Stomach (tissue), 9 donors: ENCODE results near the gene OCA2. TPM values are rescaled to one million over a fixed set of nuclear protein-coding genes. Genes with fewer than 3 reads are reported as not detected.

Source experiments
- DNase-seq, 2 donors: peaks; one replicate each; pipeline versions ENCODE4 v3.0.0 to v3.0.0-alpha.2; 2013 to 2019
- H3K27ac ChIP-seq, 5 donors: fragments of 200-600 bp in 4 of 5; sonication (generic) in 4 of 5; one replicate each; pipeline ENCODE4 v1.5.1; 2013 to 2019; ENCODE audit warnings: mild to moderate bottlenecking in 1 of 5, moderate library complexity in 1 of 5
- H3K27me3 ChIP-seq, 3 donors: fragments of 200-600 bp; sonication (generic); one replicate each; pipeline ENCODE4 v1.5.1; 2017 to 2019; ENCODE audit warnings: mixed run types in 1 of 3
- H3K36me3 ChIP-seq, 4 donors: fragments of 200-600 bp; sonication (generic); 1 replicate in 3 of 4; 2 replicates in 1 of 4; pipeline ENCODE4 v1.5.1; 2016 to 2019
- H3K4me1 ChIP-seq, 4 donors: fragments of 200-600 bp; sonication (generic); one replicate each; pipeline ENCODE4 v1.5.1; 2016 to 2019
- H3K4me3 ChIP-seq, 4 donors: fragments of 200-600 bp; sonication (generic) in 3 of 4; one replicate each; pipeline ENCODE4 v1.5.1; 2016 to 2019; ENCODE audit warnings: mild to moderate bottlenecking in 1 of 4
- H3K9me3 ChIP-seq, 4 donors: fragments of 200-600 bp; sonication (generic); one replicate each; pipeline ENCODE4 v1.5.1; 2016 to 2019
- CTCF ChIP-seq, 7 experiments: fragments of 450-650 bp in 4 of 7; fragments of 200-600 bp in 3 of 7; sonication (generic) in 3 of 7; IDR thresholded peaks; one replicate each; pipeline ENCODE4 v1.5.1; 2016 to 2019; ENCODE audit warnings: antibody characterized with exemption in 7 of 7, control low read depth in 2 of 7, mild to moderate bottlenecking in 1 of 7
- EP300 ChIP-seq: sonication (generic); formaldehyde crosslinking; IDR thresholded peaks from one replicate; pipeline ENCODE4 v1.6.1; 2017; ENCODE audit warnings: antibody characterized with exemption
- POLR2A ChIP-seq, 4 donors: fragments of 450-650 bp; IDR thresholded peaks; one replicate each; pipeline ENCODE4 v1.6.1; 2016; ENCODE audit warnings: antibody characterized with exemption in 4 of 4, control low read depth in 2 of 4, mild to moderate bottlenecking in 1 of 4, moderate library complexity in 1 of 4
- POLR2AphosphoS5 ChIP-seq, 3 donors: sonication (generic); formaldehyde crosslinking; IDR thresholded peaks; one replicate each; pipeline ENCODE4 v1.6.1; 2016; ENCODE audit warnings: antibody characterized with exemption in 3 of 3
- WGBS, 5 donors: extraction: QIAGEN DNeasy Blood & Tissue Kit in 3 of 5; methylation state at CpG; one replicate each; pipeline versions ENCODE4 v1.1.5 to v1.1.7; 2013 to 2018; 5-methylcytosine and 5-hydroxymethylcytosine counted together
- intact Hi-C: fragments of 100-400 bp; cut with DNase I; formaldehyde crosslinking; loops from one replicate; pipeline ENCODE4 v1.15.1; 2023; ENCODE audit warnings: low total_unique reads
- polyA plus RNA-seq, 3 donors: library from polyadenylated mRNA; stranded (reverse); fragments of 200-250 nt; gene quantifications; one replicate each; pipeline ENCODE4 v1.2.3, GENCODE V29; 2013
- total RNA-seq, 5 donors: library from RNA; depleted of rRNA; stranded (reverse); fragments of >200 nt; gene quantifications; one replicate each; pipeline versions ENCODE4 v1.1.0 to v1.2.3, GENCODE V29; 2014 to 2016
- donor health status: healthy with polysubstance abuse.
- donor health status: Bipolar disorder and iron deficiency.
- donor health status: healthy.

OCA2 gene
- total and polyA plus RNA-seq, 8 donors = 0.12 to 0.89 (median 0.65) TPM; not detected in 4

- Histone ChIP-seq H3K27me3 (no peaks in the 10 kb centered on the region), H3K9me3 (no peaks in the 10 kb centered on the region), H3K4me3 (no peak overlapping the region), H3K36me3 (no peaks in the 10 kb centered on the region), H3K4me1 (no peaks in the 10 kb centered on the region), H3K27ac (no peak overlapping the region)
- intact Hi-C loops = no loop called here
- DNase-seq = no peak
- WGBS, 5 donors = 60 to 90% (median 67%) methylated on average over 2 of the region's 2 CpGs
- TF ChIP-seq POLR2AphosphoS5 (IDR thresholded peaks at IDR 0.05) (no peak), EP300 (no peak), POLR2A (IDR thresholded peaks at IDR 0.05) (no peak), CTCF (IDR thresholded peaks at IDR 0.05) (no peak)
Observed at GRCh38 chr15:28022961-28023360, 76.2 kb downstream of the OCA2 start.

GRCh38 chr15:28022181-28022580, 76.9 kb downstream of the OCA2 start:
- H3K9me3 ChIP-seq = no peaks in the 10 kb centered on the region
- DNase-seq = no peak
- no peaks in the 10 kb centered on the region for H3K4me1 ChIP-seq
- no peaks in the 10 kb centered on the region for H3K36me3 ChIP-seq
- no peak overlapping the region for H3K4me3 ChIP-seq
- no peak overlapping the region for H3K27ac ChIP-seq
- intact Hi-C loops = no loop called here
- no peaks in the 10 kb centered on the region for H3K27me3 ChIP-seq
- TF ChIP-seq EP300 = no peak
- no peak for TF ChIP-seq CTCF (IDR thresholded peaks at IDR 0.05)
- no peak for TF ChIP-seq POLR2A (IDR thresholded peaks at IDR 0.05)
- TF ChIP-seq POLR2AphosphoS5 (IDR thresholded peaks at IDR 0.05) = no peak
- WGBS, 5 donors = 69 to 81% (median 80%) methylated on average over 13 of the region's 13 CpGs

GRCh38 chr15:28021281-28022039, 77.7 kb downstream of the OCA2 start:
- H3K4me3 ChIP-seq = no peak overlapping the region
- peak in 1 of 2 donors; percentile 89 for DNase-seq
- H3K27ac ChIP-seq = no peak overlapping the region
- WGBS, 5 donors = 43 to 67% (median 51%) methylated on average over 13 to 17 of the region's 17 CpGs
- H3K36me3 ChIP-seq = no peaks in the 10 kb centered on the region
- H3K9me3 ChIP-seq = no peaks in the 10 kb centered on the region
- peak in 3 of 7 experiments; percentile 10 to 18 (median 16) for TF ChIP-seq CTCF (IDR thresholded peaks at IDR 0.05)
- no peak for TF ChIP-seq EP300
- intact Hi-C loops = no loop called here
- H3K27me3 ChIP-seq = no peaks in the 10 kb centered on the region
- no peaks in the 10 kb centered on the region for H3K4me1 ChIP-seq

- Histone ChIP-seq H3K4me3 (no peak overlapping the region), H3K27me3 (no peaks in the 10 kb centered on the region), H3K9me3 (no peaks in the 10 kb centered on the region), H3K36me3 (no peaks in the 10 kb centered on the region), H3K27ac (no peak overlapping the region), H3K4me1 (no peaks in the 10 kb centered on the region)
- 81 to 91% (median 83%) methylated on average over 6 of the region's 6 CpGs for WGBS, 5 donors
- DNase-seq = no peak
- intact Hi-C loops = no loop called here
- TF ChIP-seq POLR2A (IDR thresholded peaks at IDR 0.05) (no peak), POLR2AphosphoS5 (IDR thresholded peaks at IDR 0.05) (no peak), CTCF (IDR thresholded peaks at IDR 0.05) (no peak), EP300 (no peak)
Observed at GRCh38 chr15:28020644-28021043, 78.5 kb downstream of the OCA2 start.
